SK-N-SH (cell line): Measurements from ENCODE around the gene CDH20.
"Not testable (repeated sequence)": the region's sequence is repeated elsewhere in the genome, so short reads cannot be mapped to it uniquely, and the experiment has no call there.

ENCODE experiments used
- CTCF ChIP-seq: fragments of 200-600 bp; sonication (generic); IDR thresholded peaks from 2 replicates; pipeline ENCODE4 v1.6.1; 2017; ENCODE audit warnings: antibody characterized with exemption, mild to moderate bottlenecking, moderate library complexity
- EP300 ChIP-seq, 2 experiments: IDR thresholded peaks; 2 replicates each; pipeline versions ENCODE4 v1.4.0 to v1.6.1; 2012; ENCODE audit warnings: borderline replicate concordance in 1 of 2, low read depth in 1 of 2, low read length in 1 of 2
- EZH2phosphoT487 ChIP-seq: fragments of 200-600 bp; sonication (generic); IDR thresholded peaks from 2 replicates; pipeline ENCODE4 v1.6.1; 2017; ENCODE audit warnings: low read depth, mixed run types, mild to moderate bottlenecking, antibody characterized with exemption, moderate library complexity, borderline replicate concordance
- FOXM1 ChIP-seq: IDR thresholded peaks from 2 replicates; pipeline ENCODE4 v1.4.0; 2012; ENCODE audit warnings: low read depth, mild to moderate bottlenecking
- JUND ChIP-seq: IDR thresholded peaks from 2 replicates; pipeline ENCODE4 v1.4.0; 2012
- POLR2AphosphoS5 ChIP-seq: IDR thresholded peaks from 2 replicates; pipeline ENCODE4 v1.6.1; 2012; ENCODE audit warnings: low read depth, low read length
- REST ChIP-seq: IDR thresholded peaks from 2 replicates; pipeline ENCODE4 v1.6.1; 2012; ENCODE audit warnings: mild to moderate bottlenecking, low read depth, low read length, moderate library complexity
- TAF1 ChIP-seq: IDR thresholded peaks from 2 replicates; pipeline ENCODE4 v1.6.1; 2012; ENCODE audit warnings: low read depth, mild to moderate bottlenecking, low read length, moderate library complexity, borderline replicate concordance
- USF2 ChIP-seq: fragments of 150-350 bp; IDR thresholded peaks from 2 replicates; pipeline ENCODE4 v1.6.1; 2017; ENCODE audit warnings: antibody characterized with exemption, low read length, low read depth, borderline replicate concordance

- not testable (repeated sequence) for TF ChIP-seq TAF1; CTCF; POLR2AphosphoS5; EZH2phosphoT487; JUND; USF2; EP300 (IDR thresholded peaks at IDR 0.05; ENCODE audit: borderline replicate concordance in 1 of 2, low read depth in 1 of 2, low read length in 1 of 2); FOXM1; REST
Measured at GRCh38 chr18:61369671-61370070, 36.4 kb downstream of the CDH20 start.
